LNCAP (cell line): Measurements from ENCODE around the gene FBLIM1.

Experiments used
- CTCF ChIP-seq: fragments of 450-650 bp; IDR thresholded peaks from 2 replicates; pipeline ENCODE4 v1.5.1; 2017; ENCODE audit warnings: mild to moderate bottlenecking

The FBLIM1 gene

DNA sequence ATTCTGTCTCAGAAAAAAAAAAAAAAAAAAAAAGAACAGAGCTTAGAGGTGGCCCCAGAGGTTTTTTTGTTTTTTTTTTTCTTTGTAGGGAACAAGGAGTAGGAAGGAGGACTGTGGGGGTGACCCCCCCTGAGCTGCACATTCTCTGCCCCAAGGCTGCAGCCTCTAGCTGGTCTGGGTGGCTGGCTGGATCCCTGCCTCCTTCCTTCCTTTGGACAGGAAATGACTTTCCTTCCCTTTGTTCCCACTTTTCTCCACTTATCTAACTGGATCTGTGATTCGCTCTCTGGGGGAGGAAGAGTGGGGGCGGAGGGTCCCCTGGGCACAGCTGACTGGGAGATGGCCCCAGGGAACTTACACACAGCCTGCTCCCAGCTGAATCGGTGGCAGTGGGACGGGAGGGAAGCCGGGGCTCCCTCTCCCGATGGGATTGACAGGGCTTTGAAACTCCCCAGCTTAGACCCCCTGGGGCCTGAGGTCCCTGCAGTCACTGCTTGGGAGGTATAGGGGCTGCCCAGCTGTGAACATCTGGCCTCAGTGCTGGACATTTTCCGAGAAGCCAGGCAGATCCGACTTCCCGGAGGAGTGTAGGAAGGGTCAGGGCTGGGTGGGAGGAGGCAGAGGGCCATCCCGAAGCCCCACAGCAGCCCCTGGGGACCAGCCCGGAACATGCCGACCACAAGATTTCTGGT is 2.1 kb downstream of the FBLIM1 start:
- no peak for TF ChIP-seq CTCF

GRCh38 chr1:15761366-15762128 is 3.0 kb downstream of the FBLIM1 start:
- no peak for TF ChIP-seq CTCF

GRCh38 chr1:15762546-15762945 is 4.0 kb downstream of the FBLIM1 start:
- TF ChIP-seq CTCF: no peak

DNA sequence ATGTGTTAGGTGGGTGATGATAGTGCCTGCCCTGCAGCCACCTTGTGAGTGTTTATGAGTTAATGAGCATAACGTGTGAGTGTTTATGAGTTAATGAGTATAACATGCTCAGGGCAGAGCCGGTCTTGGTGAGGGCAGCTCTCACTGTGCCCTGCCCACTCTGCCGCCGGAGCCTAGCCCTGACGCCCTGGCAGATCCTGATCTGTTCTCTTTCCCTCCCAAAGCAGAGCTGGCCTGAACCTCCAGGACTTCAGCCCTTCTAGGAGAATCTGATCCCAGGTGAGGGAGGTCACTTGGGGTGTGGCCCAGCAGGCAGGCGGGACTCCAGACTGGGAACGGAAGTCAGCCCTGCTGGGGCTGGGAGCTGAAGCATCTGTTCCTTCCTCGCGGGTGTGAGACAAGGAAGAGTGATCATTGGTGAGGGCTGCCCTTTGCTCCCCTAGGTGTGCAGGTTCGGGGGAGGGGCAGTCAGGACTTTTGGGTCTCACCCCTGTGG is 5.7 kb downstream of the FBLIM1 start:
- no peak for TF ChIP-seq CTCF

GRCh38 chr1:15764890-15765289 is 6.3 kb downstream of the FBLIM1 start:
- TF ChIP-seq CTCF: no peak

GRCh38 chr1:15765495-15766194 is 7.0 kb downstream of the FBLIM1 start:
- no peak for TF ChIP-seq CTCF

DNA sequence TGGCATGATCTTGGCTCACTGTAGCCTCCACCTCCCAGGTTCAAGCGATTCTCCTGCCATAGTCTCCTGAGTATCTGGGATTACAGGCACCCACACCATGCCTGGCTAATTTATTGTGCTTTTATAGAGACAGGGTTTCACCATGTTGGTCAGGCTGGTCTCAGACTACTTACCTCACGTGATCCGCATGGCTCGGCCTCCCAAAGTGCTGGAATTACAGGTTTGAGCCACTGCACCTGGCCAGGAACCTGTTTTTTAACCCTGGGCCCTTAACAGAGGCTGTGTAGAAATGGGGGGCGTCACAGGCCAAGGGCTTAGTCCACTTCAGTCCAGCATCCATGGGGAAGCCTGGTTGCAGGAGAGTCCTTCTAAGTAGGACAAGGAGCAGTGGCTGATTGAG is 9.3 kb downstream of the FBLIM1 start:
- TF ChIP-seq CTCF: no peak
